ENCODE data around the gene MRPS33.

The MRPS33 gene

DNA sequence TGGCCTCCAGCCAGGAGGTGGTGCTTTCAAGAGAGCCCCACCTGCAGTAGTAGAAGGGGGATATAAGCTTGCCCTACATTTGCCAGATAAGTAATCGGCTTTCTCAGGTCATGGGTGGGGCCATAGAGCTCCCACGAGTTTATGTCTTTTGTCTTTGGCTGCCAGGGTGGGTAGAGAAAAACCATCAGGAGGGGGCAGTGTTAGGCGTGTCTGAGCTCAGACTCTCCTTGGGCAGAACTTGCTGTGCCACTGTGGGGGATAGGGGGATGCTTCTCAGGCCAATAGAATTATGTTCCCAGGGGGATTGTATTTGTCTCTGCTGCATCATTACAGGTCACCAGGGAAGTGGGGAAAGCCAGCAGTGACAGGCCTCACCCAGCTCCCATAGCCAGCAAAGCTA is 12.3 kb upstream of the MRPS33 start:
- Mint-ChIP-seq H3K4me1 (no peaks in the 10 kb centered on the region), H3K36me3 (peaks cover 3 to 10% of the 10 kb centered on the region in 2 donors), H3K4me3 (no peak overlapping the region), H3K27ac (no peak overlapping the region), H3K27me3 (peaks cover 55 to 71% of the 10 kb centered on the region in 2 donors), H3K9me3 (peaks cover 14 to 19% of the 10 kb centered on the region in 2 donors)
- no peak for DNase-seq
- no peak for ATAC-seq (replicated peaks)

DNA sequence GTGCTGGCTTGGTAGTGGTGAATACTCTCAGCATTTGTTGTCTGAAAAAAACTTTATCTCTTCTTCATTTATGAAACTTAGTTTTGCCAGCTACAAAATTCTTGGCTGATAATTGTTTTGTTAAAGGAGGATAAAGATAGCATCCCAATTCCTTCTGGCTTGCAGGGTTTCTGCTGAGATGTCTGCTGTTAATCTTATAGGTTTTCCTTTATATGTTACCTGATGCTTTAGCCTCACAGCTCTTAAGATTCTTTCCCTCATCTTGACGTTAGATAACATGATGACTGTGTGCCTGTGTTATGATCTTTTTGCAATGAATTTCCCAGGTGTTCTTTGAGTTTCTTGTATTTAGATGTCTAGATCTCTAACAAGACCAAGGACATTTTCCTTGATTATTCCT is 9.9 kb upstream of the MRPS33 start:
- DNase-seq (no peak), ATAC-seq (replicated peaks) (no peak)
- H3K27ac Mint-ChIP-seq: no peak overlapping the region
- H3K27me3 Mint-ChIP-seq: peaks cover 51 to 78% of the 10 kb centered on the region in 2 donors
- H3K4me1 Mint-ChIP-seq: no peaks in the 10 kb centered on the region
- peaks cover 14 to 19% of the 10 kb centered on the region in 2 donors for H3K9me3 Mint-ChIP-seq
- H3K4me3 Mint-ChIP-seq: no peak overlapping the region
- H3K36me3 Mint-ChIP-seq: peaks cover 3 to 10% of the 10 kb centered on the region in 2 donors

DNA sequence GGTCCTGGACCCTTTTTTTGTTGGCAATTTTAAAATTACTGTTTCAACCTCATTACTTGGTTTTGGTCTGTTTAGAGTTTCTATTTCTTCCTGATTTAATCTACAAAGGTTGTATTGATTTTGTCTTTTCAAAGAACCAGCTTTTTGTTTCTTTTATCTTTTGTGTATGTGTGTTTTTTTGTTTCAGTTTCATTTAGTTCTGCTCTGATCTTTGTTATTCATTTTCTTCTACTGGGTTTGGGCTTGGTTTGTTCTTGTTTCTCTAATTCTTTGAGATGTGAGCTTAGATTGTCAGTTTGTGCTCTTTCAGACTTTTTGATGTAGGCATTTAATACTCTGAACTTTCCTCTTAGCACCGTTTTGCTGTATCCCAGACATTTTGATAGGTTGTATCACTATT is 8.5 kb upstream of the MRPS33 start:
- ATAC-seq (replicated peaks) (no peak), DNase-seq (no peak)
- H3K4me1 Mint-ChIP-seq: no peaks in the 10 kb centered on the region
- H3K27me3 Mint-ChIP-seq: peaks cover 46 to 70% of the 10 kb centered on the region in 2 donors
- peaks cover 3 to 10% of the 10 kb centered on the region in 2 donors for H3K36me3 Mint-ChIP-seq
- H3K4me3 Mint-ChIP-seq: no peak overlapping the region
- peaks cover 7 to 13% of the 10 kb centered on the region in 2 donors for H3K9me3 Mint-ChIP-seq
- H3K27ac Mint-ChIP-seq: no peak overlapping the region

DNA sequence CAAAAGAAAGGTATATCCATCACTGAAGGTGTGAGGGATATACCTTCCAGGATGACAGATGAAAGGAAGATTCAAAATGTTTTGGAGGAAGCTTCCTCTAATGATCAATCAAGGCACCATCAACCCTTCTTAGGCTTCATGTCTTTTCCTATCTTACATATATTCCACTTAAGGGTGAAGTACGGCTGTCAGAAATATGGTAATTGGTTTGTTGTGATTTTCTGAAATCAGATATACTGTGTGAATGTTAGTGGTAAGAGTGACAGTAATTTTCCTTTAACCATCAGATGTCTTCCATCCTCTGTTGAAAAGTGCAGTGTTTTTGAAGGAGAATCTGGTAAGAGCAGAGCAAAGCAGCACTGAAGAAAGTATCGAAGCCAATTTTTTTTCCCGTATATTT is 2.8 kb upstream of the MRPS33 start:
- no peak overlapping the region for H3K27ac Mint-ChIP-seq
- H3K4me1 Mint-ChIP-seq: peaks cover 5 to 23% of the 10 kb centered on the region in 2 donors
- H3K36me3 Mint-ChIP-seq: peaks cover 2 to 6% of the 10 kb centered on the region in 2 donors
- DNase-seq: no peak
- no peak overlapping the region for H3K4me3 Mint-ChIP-seq
- peaks cover 22 to 34% of the 10 kb centered on the region in 2 donors for H3K27me3 Mint-ChIP-seq
- peaks cover 3 to 4% of the 10 kb centered on the region in 2 donors for H3K9me3 Mint-ChIP-seq
- no peak for ATAC-seq (replicated peaks)

DNA sequence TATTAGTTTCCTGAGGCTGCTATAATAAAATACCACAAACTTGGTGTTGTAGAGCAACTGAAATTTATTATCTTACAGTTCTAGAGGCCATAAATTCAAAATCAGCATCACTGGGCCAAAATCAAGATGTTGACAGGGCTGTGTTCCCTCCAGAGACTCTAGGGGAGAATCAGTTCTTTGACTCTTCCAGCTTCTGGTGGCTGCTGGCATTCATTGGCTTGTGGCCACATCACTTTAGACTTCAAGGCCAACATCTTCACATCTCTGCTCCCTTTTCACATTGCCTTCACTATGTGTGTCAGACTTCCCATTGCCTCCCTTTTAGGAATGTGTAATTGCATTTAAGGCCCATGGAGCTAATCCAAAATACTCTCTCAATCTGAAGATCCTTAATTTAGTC is 1.6 kb upstream of the MRPS33 start:
- Mint-ChIP-seq H3K36me3 (peaks cover 2 to 11% of the 10 kb centered on the region in 2 donors), H3K27ac (no peak overlapping the region), H3K4me3 (no peak overlapping the region), H3K4me1 (peaks cover 5 to 33% of the 10 kb centered on the region in 2 donors), H3K27me3 (peaks cover 22% of the 10 kb centered on the region in 2 donors), H3K9me3 (peaks cover 3 to 4% of the 10 kb centered on the region in 2 donors)
- ATAC-seq (replicated peaks) (no peak), DNase-seq (no peak)

DNA sequence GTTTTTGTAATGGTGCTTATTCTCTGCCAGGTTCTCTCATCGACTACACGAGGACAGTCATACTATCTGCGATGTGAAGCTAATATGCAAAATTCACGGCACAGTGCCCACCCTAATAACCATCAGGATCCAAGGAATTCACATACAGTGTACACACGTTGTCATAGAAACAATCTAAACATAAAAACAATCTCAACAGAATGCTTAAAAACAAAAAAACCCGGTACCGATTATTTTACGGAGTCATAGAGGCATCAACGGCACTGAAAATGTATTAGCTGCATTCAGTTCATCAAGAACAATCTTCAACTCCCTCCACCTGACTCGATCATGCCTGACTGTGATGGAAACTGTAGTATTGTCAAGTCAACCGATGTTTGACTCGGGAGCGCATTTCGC is 628 bp downstream of the MRPS33 start:
- ATAC-seq (replicated peaks) (peak; percentile 10 to 16), DNase-seq (no peak)
- peak overlapping the region; percentile 100 for H3K27ac Mint-ChIP-seq
- H3K9me3 Mint-ChIP-seq: peaks cover 3 to 4% of the 10 kb centered on the region in 2 donors
- H3K27me3 Mint-ChIP-seq: peaks cover 12 to 16% of the 10 kb centered on the region in 2 donors
- peaks cover 14 to 27% of the 10 kb centered on the region in 2 donors for H3K36me3 Mint-ChIP-seq
- peaks cover 5 to 33% of the 10 kb centered on the region in 2 donors for H3K4me1 Mint-ChIP-seq
- peak overlapping the region; percentile 90 to 93 for H3K4me3 Mint-ChIP-seq

DNA sequence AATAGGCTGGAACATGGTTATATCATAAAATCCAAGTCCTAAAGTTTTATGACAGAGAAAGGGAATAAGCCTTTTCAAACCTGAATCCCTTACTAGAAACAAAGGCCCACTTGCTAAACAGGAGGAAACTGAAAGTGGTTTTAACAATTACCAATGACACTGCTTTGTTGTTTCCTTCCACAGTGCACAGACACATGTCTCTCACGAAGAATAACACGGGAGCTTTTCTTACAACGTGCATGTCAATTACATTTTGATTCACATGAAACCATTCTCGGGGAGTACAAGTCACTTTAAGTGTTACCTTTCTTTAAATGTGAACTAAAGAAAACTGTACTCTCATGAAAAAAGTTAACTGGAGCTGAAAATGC is 1.4 kb downstream of the MRPS33 start:
- Mint-ChIP-seq H3K4me3 (peak overlapping the region; percentile 30 to 93), H3K9me3 (peaks cover 3 to 4% of the 10 kb centered on the region in 2 donors), H3K36me3 (peaks cover 14 to 31% of the 10 kb centered on the region in 2 donors), H3K4me1 (peaks cover 5 to 33% of the 10 kb centered on the region in 2 donors), H3K27ac (peak overlapping the region; percentile 56), H3K27me3 (peaks cover 8 to 12% of the 10 kb centered on the region in 2 donors)
- ATAC-seq (replicated peaks) (no peak), DNase-seq (no peak)

DNA sequence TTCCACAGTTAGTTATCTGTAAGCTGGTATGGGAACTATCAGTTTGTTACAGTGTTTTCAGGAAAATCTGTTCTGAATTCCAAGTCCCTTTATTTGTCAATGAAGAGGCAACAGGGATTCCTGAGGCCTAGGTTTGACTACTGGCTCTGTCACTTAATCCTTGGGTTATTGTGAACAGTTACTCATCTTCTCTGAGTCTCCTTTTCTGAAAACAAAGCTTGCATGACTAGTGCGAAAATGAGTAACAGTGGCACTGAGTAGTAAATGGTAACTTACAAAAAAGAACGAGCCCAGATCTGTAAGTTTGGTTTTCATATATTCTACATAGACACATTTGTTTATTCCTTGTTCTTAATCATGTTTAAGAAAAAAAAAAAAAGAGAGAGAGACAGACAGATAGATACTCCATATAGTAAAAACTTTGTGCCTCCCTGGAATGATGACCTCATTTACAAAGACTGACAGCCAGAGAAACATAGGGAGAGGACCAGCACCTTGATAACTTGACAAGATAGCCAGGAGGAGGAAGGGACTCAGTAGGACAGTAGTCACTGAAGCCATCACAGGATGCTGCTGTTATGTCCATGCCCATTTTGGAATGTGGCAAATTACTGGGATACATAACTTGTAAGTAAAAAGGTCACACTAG is 1.9 kb downstream of the MRPS33 start:
- ATAC-seq (replicated peaks) (no peak), DNase-seq (no peak)
- H3K27me3 Mint-ChIP-seq: peaks cover 5 to 12% of the 10 kb centered on the region in 2 donors
- H3K4me1 Mint-ChIP-seq: peaks cover 5 to 33% of the 10 kb centered on the region in 2 donors
- peak overlapping the region; percentile 30 to 45 for H3K4me3 Mint-ChIP-seq
- peaks cover 3 to 4% of the 10 kb centered on the region in 2 donors for H3K9me3 Mint-ChIP-seq
- H3K27ac Mint-ChIP-seq: no peak overlapping the region
- H3K36me3 Mint-ChIP-seq: peaks cover 16 to 33% of the 10 kb centered on the region in 2 donors

DNA sequence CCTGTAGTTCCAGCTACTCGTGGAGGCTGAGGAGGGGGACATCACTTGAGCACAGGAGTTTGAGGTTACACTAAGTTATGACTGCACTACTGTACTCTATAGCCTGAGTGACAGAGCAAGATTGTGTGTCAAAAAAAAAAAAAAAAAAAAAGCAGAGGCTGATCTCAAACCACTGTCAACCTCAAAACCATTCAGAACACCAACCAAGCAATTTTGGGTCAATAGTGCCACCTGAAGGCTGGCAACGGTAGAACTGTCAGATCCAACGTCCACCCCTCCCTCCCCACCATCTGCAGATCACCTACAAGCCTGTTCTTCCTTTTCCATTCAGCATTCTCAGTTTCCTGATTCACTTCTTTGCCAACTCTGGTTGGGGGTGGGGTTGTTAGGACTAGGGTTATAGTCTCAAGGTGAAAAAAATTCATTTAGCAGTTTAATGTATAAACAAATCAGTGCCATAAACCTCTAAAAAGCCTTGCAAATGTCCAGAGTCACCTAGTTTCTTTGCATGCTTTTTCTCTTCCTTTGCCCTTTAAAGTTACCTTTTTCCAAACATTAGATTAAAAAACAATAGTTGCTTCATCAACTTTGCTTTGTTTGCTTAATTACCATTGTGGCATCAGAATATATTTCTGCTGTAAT is 2.6 kb downstream of the MRPS33 start:
- H3K27me3 Mint-ChIP-seq: peaks cover 0 to 7% of the 10 kb centered on the region in 2 donors
- H3K36me3 Mint-ChIP-seq: peaks cover 21 to 37% of the 10 kb centered on the region in 2 donors
- peaks cover 3 to 4% of the 10 kb centered on the region in 2 donors for H3K9me3 Mint-ChIP-seq
- no peak overlapping the region for H3K4me3 Mint-ChIP-seq
- H3K4me1 Mint-ChIP-seq: peaks cover 5 to 33% of the 10 kb centered on the region in 2 donors
- DNase-seq (peak; percentile 67), ATAC-seq (replicated peaks) (peak; percentile 27 to 33)
- no peak overlapping the region for H3K27ac Mint-ChIP-seq

DNA sequence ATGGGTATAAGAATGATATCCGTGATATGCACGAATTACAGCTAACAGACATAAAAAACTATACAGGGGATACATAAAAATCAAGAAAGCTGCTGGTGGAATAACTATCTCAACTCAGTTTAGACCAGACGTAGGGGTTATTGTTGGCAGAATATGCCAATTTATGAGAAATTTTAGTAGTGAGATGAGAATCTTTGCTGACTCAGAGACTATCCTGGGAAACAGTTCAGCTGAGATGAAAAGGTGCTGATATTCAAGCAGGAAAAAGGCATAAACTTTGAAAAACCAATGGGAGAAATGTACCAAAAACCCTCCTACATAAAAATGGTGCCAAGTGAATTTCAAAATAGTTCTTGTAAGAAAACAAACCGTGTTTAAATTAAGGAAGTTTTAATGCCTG is 3.3 kb downstream of the MRPS33 start:
- no peak overlapping the region for H3K4me3 Mint-ChIP-seq
- ATAC-seq (replicated peaks): no peak

DNA sequence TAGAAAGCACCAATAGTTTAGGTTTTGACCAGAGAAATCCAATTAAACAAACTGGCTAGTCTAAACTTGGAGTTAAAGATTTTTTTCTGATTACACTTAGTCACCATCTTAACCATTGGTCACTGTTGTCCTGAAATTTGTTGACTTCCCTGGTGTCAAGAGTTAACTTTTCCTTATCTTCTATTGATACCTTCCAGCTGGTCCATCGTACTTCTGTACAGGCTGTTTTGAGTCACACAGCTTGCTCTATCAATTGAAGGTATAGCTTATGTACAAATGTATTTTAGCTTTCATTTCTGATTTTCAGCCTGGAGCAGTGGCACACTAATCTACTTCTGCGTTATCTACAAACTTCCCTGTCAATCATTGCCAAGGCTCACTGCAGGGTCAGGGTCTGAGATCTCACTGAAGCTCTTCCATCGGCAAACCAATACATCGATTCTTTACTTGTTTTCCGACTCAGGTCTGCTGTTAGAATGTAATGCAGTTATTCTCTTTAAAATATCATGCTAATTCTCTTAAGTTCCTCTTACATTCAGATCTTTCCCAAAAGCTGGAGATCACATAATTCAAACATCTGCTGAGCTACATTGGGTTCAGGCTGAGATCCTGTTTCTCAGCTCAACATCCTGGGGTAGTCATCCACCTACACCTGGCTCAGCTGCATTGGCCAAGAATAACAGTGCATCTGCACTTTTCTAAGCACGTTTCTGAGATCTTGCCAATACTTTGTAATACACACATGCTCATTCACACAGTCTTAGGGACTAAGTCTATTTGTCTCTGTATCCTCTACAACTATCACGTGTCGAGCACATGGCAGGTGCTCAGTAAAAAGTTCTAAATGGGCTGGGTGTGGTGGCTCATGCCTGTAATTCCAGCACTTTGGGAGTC is 11.3 kb downstream of the MRPS33 start:
- no peaks in the 10 kb centered on the region for H3K9me3 Mint-ChIP-seq
- H3K27ac Mint-ChIP-seq: peak overlapping the region; percentile 14
- no peak for DNase-seq
- H3K36me3 Mint-ChIP-seq: peaks cover 25 to 28% of the 10 kb centered on the region in 2 donors
- peaks cover 6 to 8% of the 10 kb centered on the region in 2 donors for H3K27me3 Mint-ChIP-seq
- no peak overlapping the region for H3K4me3 Mint-ChIP-seq
- peaks cover 6 to 7% of the 10 kb centered on the region in 2 donors for H3K4me1 Mint-ChIP-seq
- no peak for ATAC-seq (replicated peaks)

More for the DNA sequence above, 3.3 kb downstream of the MRPS33 start:
- DNase-seq: no peak
- Mint-ChIP-seq H3K27ac (no peak overlapping the region), H3K4me1 (peaks cover 9 to 39% of the 10 kb centered on the region in 2 donors), H3K27me3 (peaks cover 0 to 4% of the 10 kb centered on the region in 2 donors), H3K9me3 (peaks cover 1 to 2% of the 10 kb centered on the region in 2 donors), H3K36me3 (peaks cover 25 to 42% of the 10 kb centered on the region in 2 donors)

DNA sequence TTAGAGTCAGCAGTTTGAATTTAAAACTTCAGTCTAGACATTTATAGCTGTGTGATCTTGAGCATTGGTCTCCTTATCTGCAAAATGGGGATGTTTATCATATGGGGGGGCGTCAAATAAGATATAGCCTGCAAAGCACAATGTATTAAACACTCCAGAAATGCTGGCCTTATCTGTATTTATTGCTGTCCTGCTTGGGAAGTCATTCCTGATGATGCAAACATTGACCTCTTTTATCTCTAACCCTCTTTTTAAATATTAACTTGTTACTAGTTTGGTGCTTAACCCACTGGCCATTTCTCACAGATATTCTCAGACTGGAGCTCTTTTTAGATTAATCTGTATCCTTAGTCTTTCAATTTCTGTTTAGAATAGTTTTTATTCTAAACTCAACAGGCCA is 13.2 kb downstream of the MRPS33 start:
- H3K36me3 Mint-ChIP-seq: peaks cover 15 to 19% of the 10 kb centered on the region in 2 donors
- DNase-seq (no peak), ATAC-seq (replicated peaks) (no peak)
- no peak overlapping the region for H3K4me3 Mint-ChIP-seq
- H3K9me3 Mint-ChIP-seq: no peaks in the 10 kb centered on the region
- H3K27ac Mint-ChIP-seq: no peak overlapping the region
- H3K27me3 Mint-ChIP-seq: peaks cover 6 to 17% of the 10 kb centered on the region in 2 donors
- H3K4me1 Mint-ChIP-seq: peaks cover 3% of the 10 kb centered on the region in 2 donors

DNA sequence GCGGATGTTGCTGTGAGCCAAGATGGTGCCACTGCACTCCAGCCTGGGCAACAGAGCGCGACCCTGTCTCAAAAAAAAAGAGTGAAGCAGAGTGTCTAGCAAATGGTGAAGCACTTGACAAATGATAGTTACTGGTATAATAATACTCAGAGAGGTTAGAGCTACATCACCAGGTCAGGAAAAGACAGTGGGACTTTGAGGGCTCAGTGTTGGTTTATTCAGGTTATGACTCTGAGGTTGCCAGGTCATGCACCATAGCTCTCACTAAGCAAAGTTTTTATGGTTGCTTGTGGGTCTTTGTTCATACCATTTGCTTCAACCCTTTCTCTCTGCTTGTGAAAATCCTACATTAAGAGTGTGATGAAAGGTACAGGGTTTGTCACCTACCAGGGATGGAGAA is 13.6 kb downstream of the MRPS33 start:
- Mint-ChIP-seq H3K27ac (no peak overlapping the region), H3K4me3 (no peak overlapping the region), H3K9me3 (no peaks in the 10 kb centered on the region), H3K4me1 (no peaks in the 10 kb centered on the region), H3K36me3 (peaks cover 12 to 14% of the 10 kb centered on the region in 2 donors), H3K27me3 (peaks cover 6 to 20% of the 10 kb centered on the region in 2 donors)
- DNase-seq (no peak), ATAC-seq (replicated peaks) (no peak)

DNA sequence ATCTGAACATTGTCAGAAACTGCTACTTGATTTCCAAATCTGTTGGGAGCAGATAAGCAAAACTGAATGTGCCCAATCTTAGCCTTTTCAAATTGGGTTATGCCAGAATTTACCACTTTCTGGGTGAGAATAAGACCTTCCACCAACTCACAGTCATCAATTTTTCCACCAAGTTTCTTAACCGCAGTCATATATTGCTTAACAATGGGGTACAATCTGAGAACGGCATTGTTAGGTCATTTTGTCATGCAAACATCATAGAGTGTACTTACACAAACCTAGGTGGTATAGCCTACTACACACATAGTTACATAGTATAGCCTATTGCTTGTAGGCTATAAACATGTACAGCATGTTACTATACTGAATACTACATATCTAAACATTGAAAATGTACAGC is 16.0 kb downstream of the MRPS33 start:
- Mint-ChIP-seq H3K27ac (no peak overlapping the region), H3K4me3 (no peak overlapping the region), H3K27me3 (peaks cover 6 to 25% of the 10 kb centered on the region in 2 donors), H3K9me3 (no peaks in the 10 kb centered on the region), H3K4me1 (no peaks in the 10 kb centered on the region), H3K36me3 (no peaks in the 10 kb centered on the region)
- no peak for ATAC-seq (replicated peaks)
- no peak for DNase-seq
